BLaER1 treated with 17β-estradiol and CSF1 and Interleukin-3, amounts not matched to agents 10 nM and 100 nM (cell line): ENCODE measurements around the gene PLA2G2D.

Experiments
- H3K27ac ChIP-seq, 11 experiments: shearing (Covaris generic); formaldehyde crosslinking; 2 replicates each; pipeline ENCODE4 v1.8.1; 2022
- H3K27me3 ChIP-seq, 11 experiments: shearing (Covaris generic); formaldehyde crosslinking; 2 replicates each; pipeline ENCODE4 v1.8.1; 2022
- H3K36me3 ChIP-seq, 11 experiments: shearing (Covaris generic); formaldehyde crosslinking; 2 replicates each; pipeline ENCODE4 v1.8.1; 2022
- H3K4me1 ChIP-seq, 10 experiments: shearing (Covaris generic); formaldehyde crosslinking; 2 replicates each; pipeline ENCODE4 v1.8.1; 2022
- H3K4me2 ChIP-seq, 11 experiments: shearing (Covaris generic); formaldehyde crosslinking; 2 replicates each; pipeline ENCODE4 v1.8.1; 2022
- H3K4me3 ChIP-seq, 10 experiments: shearing (Covaris generic); formaldehyde crosslinking; 2 replicates each; pipeline ENCODE4 v1.8.1; 2022
- H3K9ac ChIP-seq, 11 experiments: shearing (Covaris generic); formaldehyde crosslinking; 2 replicates each; pipeline ENCODE4 v1.8.1; 2022
- H3K9me3 ChIP-seq, 11 experiments: shearing (Covaris generic); formaldehyde crosslinking; replicated peaks in 1 of 11; 2 replicates each; pipeline ENCODE4 v1.8.1; 2022
- H4K20me1 ChIP-seq, 11 experiments: shearing (Covaris generic); formaldehyde crosslinking; 2 replicates each; pipeline ENCODE4 v1.8.1; 2022
- Cebpa-rat ChIP-seq, 11 experiments: shearing (Covaris generic); IDR thresholded peaks; 2 replicates each; pipeline ENCODE4 v1.8.1; 2022

The PLA2G2D gene

GRCh38 chr1:20105856-20106255 is 13.5 kb downstream of the PLA2G2D start:
- peaks cover 14 to 36% (median 26%) of the 10 kb centered on the region in 10 experiments; a peak in 19 of 20 replicates for H3K4me1 ChIP-seq
- no peaks in the 10 kb centered on the region for H3K36me3 ChIP-seq
- no peak overlapping the region for H3K4me2 ChIP-seq
- no peak overlapping the region for H3K4me3 ChIP-seq
- H3K9me3 ChIP-seq: no peaks in the 10 kb centered on the region
- H3K27me3 ChIP-seq: no peaks in the 10 kb centered on the region
- H4K20me1 ChIP-seq: no peaks in the 10 kb centered on the region
- no peak overlapping the region for H3K27ac ChIP-seq
- no peak overlapping the region for H3K9ac ChIP-seq
- no peak for TF ChIP-seq Cebpa-rat (IDR thresholded peaks at IDR 0.05)

- H3K27me3 ChIP-seq: no peaks in the 10 kb centered on the region
- peak in 1 of 11 experiments; percentile 51; a peak in 1 of 22 replicates for TF ChIP-seq Cebpa-rat (IDR thresholded peaks at IDR 0.05)
- H3K4me2 ChIP-seq: peak overlapping the region in 8 of 11 experiments; percentile 5 to 81 (median 36); a peak in 13 of 22 replicates
Observed at GRCh38 chr1:20102875-20103274, 16.5 kb downstream of the PLA2G2D start.

DNA sequence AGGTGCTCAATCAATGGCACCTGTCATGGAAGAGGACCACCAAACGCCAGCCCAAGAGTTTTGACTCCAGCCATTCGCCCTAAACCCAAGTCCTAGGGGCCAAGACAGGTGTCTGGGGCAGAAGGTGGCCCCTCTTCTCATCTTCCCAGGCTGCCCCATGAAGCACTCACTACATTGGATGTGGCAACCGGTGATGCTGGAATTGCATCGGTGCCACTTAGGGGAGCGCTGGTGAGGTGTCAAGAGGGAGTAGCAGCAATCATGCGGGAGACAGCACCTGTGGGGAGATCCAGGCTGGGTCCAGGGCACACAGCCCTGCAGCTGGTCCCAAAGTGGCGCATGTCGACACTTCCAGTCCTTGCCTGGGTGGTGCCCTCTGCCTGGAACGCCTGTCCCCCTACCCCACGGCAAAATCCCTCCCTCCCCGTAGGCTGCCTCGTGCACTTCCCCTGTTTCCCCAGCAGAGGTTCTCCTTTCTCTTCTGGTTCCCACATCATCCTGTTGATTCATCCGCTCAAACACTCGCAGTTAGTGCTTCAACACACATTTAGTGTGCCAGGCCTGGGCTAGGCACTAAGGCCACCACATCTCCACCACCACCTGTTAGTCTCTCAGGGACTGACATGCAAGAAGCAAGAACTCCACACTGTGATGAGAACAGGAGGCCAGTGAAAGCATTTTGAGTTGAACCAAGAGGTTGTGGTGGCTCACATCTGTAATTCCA is 18.5 kb downstream of the PLA2G2D start:
- peak overlapping the region; percentile 3 to 81 (median 48); a peak in 21 of 22 replicates for H3K4me2 ChIP-seq
- no peaks in the 10 kb centered on the region for H4K20me1 ChIP-seq
- peak overlapping the region in 4 of 11 experiments; percentile 2 to 22 (median 16); a peak in 3 of 22 replicates for H3K9ac ChIP-seq
- H3K36me3 ChIP-seq: no peaks in the 10 kb centered on the region
- no peak for TF ChIP-seq Cebpa-rat (IDR thresholded peaks at IDR 0.05)
- no peaks in the 10 kb centered on the region for H3K27me3 ChIP-seq
- no peak overlapping the region for H3K4me3 ChIP-seq
- peak overlapping the region in 6 of 11 experiments; percentile 2 to 40 (median 26); a peak in 5 of 22 replicates for H3K27ac ChIP-seq
- peaks cover 12 to 47% (median 25%) of the 10 kb centered on the region in 10 experiments; a peak in 19 of 20 replicates for H3K4me1 ChIP-seq
- no peaks in the 10 kb centered on the region for H3K9me3 ChIP-seq

More at GRCh38 chr1:20102875-20103274, 16.5 kb downstream of the PLA2G2D start:
- H3K27ac ChIP-seq: peak overlapping the region in 2 of 11 experiments; percentile 39 to 62; a peak in 5 of 22 replicates
- H3K36me3 ChIP-seq: no peaks in the 10 kb centered on the region
- H3K4me3 ChIP-seq: no peak overlapping the region
- H3K9me3 ChIP-seq: no peaks in the 10 kb centered on the region
- peak overlapping the region in 2 of 11 experiments; percentile 21 to 39; a peak in 2 of 22 replicates for H3K9ac ChIP-seq
- peaks cover 12 to 36% (median 25%) of the 10 kb centered on the region in 10 experiments; a peak in 19 of 20 replicates for H3K4me1 ChIP-seq
- H4K20me1 ChIP-seq: no peaks in the 10 kb centered on the region

DNA sequence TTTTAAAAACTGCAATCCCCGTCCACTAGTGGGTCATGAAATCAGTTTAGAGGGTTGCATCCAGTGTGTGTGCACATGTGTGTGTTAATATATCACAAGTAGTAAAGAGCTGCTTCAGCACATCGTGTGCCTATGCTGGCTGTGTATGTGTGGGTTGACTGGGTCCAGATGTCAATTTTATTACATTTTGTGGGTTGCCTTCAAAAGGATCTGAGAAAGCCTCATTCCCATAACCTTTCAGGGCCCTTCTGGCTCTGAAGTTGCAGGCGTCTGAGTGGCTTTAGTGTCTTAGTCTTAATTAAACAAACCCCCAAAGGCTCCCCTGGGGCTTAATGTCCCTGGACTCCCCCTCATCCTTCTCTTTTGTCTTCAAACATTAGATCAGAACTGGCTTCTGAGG is 19.8 kb downstream of the PLA2G2D start:
- Histone ChIP-seq H3K4me2 (no peak overlapping the region), H3K27me3 (no peaks in the 10 kb centered on the region), H3K9me3 (no peaks in the 10 kb centered on the region)

GRCh38 chr1:20096840-20097447 is 22.4 kb downstream of the PLA2G2D start:
- Histone ChIP-seq H3K36me3 (no peaks in the 10 kb centered on the region), H3K27me3 (no peaks in the 10 kb centered on the region), H3K4me2 (no peak overlapping the region), H3K27ac (no peak overlapping the region), H3K4me1 (peaks cover 10 to 39% (median 17%) of the 10 kb centered on the region in 10 experiments; a peak in 19 of 20 replicates), H3K9me3 (no peaks in the 10 kb centered on the region), H4K20me1 (no peaks in the 10 kb centered on the region), H3K4me3 (no peak overlapping the region), H3K9ac (no peak overlapping the region)
- TF ChIP-seq Cebpa-rat (IDR thresholded peaks at IDR 0.05): no peak

More for the DNA sequence above, 19.8 kb downstream of the PLA2G2D start:
- H4K20me1 ChIP-seq: no peaks in the 10 kb centered on the region
- H3K4me1 ChIP-seq: peaks cover 12 to 47% (median 25%) of the 10 kb centered on the region in 10 experiments; a peak in 19 of 20 replicates
- no peak overlapping the region for H3K4me3 ChIP-seq
- TF ChIP-seq Cebpa-rat (IDR thresholded peaks at IDR 0.05): no peak
- H3K27ac ChIP-seq: no peak overlapping the region
- H3K9ac ChIP-seq: peak overlapping the region in 1 of 11 experiments; percentile 40; a peak in 1 of 22 replicates
- H3K36me3 ChIP-seq: no peaks in the 10 kb centered on the region

GRCh38 chr1:20095564-20096434 is 23.5 kb downstream of the PLA2G2D start:
- H3K36me3 ChIP-seq: no peaks in the 10 kb centered on the region

GRCh38 chr1:20093940-20094391 is 25.4 kb downstream of the PLA2G2D start:
- Histone ChIP-seq H3K4me3 (no peak overlapping the region), H3K9me3 (peaks cover 0 to 14% (median 10%) of the 10 kb centered on the region in 11 experiments; a peak in 9 of 22 replicates), H3K4me2 (peak overlapping the region in 4 of 11 experiments; percentile 13 to 41 (median 28); a peak in 5 of 22 replicates), H3K27ac (no peak overlapping the region), H3K9ac (no peak overlapping the region), H4K20me1 (no peaks in the 10 kb centered on the region), H3K36me3 (no peaks in the 10 kb centered on the region), H3K27me3 (no peaks in the 10 kb centered on the region), H3K4me1 (peaks cover 0 to 24% (median 0%) of the 10 kb centered on the region in 10 experiments; a peak in 6 of 20 replicates)
- no peak for TF ChIP-seq Cebpa-rat (IDR thresholded peaks at IDR 0.05)

More at GRCh38 chr1:20095564-20096434, 23.5 kb downstream of the PLA2G2D start:
- Histone ChIP-seq H3K4me2 (peak overlapping the region in 1 of 11 experiments; percentile 2; a peak in 1 of 22 replicates), H3K9me3 (no peaks in the 10 kb centered on the region), H3K27me3 (no peaks in the 10 kb centered on the region), H4K20me1 (no peaks in the 10 kb centered on the region), H3K9ac (no peak overlapping the region), H3K4me1 (peaks cover 0 to 27% (median 7%) of the 10 kb centered on the region in 10 experiments; a peak in 13 of 20 replicates), H3K4me3 (no peak overlapping the region), H3K27ac (no peak overlapping the region)
- TF ChIP-seq Cebpa-rat (IDR thresholded peaks at IDR 0.05): peak in 2 of 11 experiments; percentile 27 to 59; a peak in 3 of 22 replicates

- H3K9ac ChIP-seq: no peak overlapping the region
- 0 out of 22 replicates have a peak overlapping the region, but pooled peaks of 1 of the 11 experiments have one; percentile 38 for H3K4me2 ChIP-seq
- no peak overlapping the region for H3K27ac ChIP-seq
- peaks cover 0 to 24% (median 0%) of the 10 kb centered on the region in 10 experiments; a peak in 6 of 20 replicates for H3K4me1 ChIP-seq
- no peak for TF ChIP-seq Cebpa-rat (IDR thresholded peaks at IDR 0.05)
- H4K20me1 ChIP-seq: no peaks in the 10 kb centered on the region
- no peaks in the 10 kb centered on the region for H3K27me3 ChIP-seq
- peaks cover 0 to 17% (median 10%) of the 10 kb centered on the region in 11 experiments; a peak in 9 of 22 replicates for H3K9me3 ChIP-seq
- H3K4me3 ChIP-seq: no peak overlapping the region
- no peaks in the 10 kb centered on the region for H3K36me3 ChIP-seq
Observed at GRCh38 chr1:20093303-20093702, 26.0 kb downstream of the PLA2G2D start.
